ENCODE results near the gene GMPPA. TPM values are rescaled to one million over a fixed set of nuclear protein-coding genes. Genes with fewer than 3 reads are reported as not detected.

The GMPPA gene
- total RNA-seq, 4 donors from 2014 or later, result 5.4 to 29.9 (median 19.8) TPM

GRCh38 chr2:219545943-219546352 lies 47.3 kb downstream of the GMPPA start:
- intact Hi-C loops (cut with DNase I; ENCODE audit: low total_unique reads), result no loop called here
- TF ChIP-seq POLR2A (IDR thresholded peaks at IDR 0.05), result no peak
- TF ChIP-seq CTCF (IDR thresholded peaks at IDR 0.05), result no peak
- no peak overlapping the region for H3K4me3 ChIP-seq (ENCODE audit: low read depth, poor library complexity, severe bottlenecking)
- 68 to 74% methylated on average over 4 of the region's 4 CpGs for WGBS, 2 donors
- no peak for DNase-seq (ENCODE audit: low spot score in 2 of 2)

GRCh38 chr2:219547621-219548020 lies 48.9 kb downstream of the GMPPA start:
- intact Hi-C loops (cut with DNase I; ENCODE audit: low total_unique reads), result no loop called here
- no peak overlapping the region for H3K4me3 ChIP-seq (ENCODE audit: low read depth, poor library complexity, severe bottlenecking)
- TF ChIP-seq CTCF (IDR thresholded peaks at IDR 0.05) (no peak), POLR2A (IDR thresholded peaks at IDR 0.05) (no peak)
- WGBS, 2 donors, result 94 to 96% methylated on average over 17 to 26 of the region's 26 CpGs
- no peak for DNase-seq (ENCODE audit: low spot score in 2 of 2)

- H3K4me3 ChIP-seq (ENCODE audit: low read depth, poor library complexity, severe bottlenecking), result no peak overlapping the region
- DNase-seq (ENCODE audit: low spot score in 2 of 2), result no peak
- TF ChIP-seq CTCF (IDR thresholded peaks at IDR 0.05) (no peak), POLR2A (IDR thresholded peaks at IDR 0.05) (no peak)
- intact Hi-C loops (cut with DNase I; ENCODE audit: low total_unique reads), result no loop called here
- WGBS, 2 donors, result 92 to 93% methylated on average over 18 of the region's 18 CpGs
Measured at GRCh38 chr2:219548990-219549389, 50.3 kb downstream of the GMPPA start.

- WGBS, 2 donors, result 86% methylated on average over 5 to 9 of the region's 9 CpGs
- intact Hi-C loops (cut with DNase I; ENCODE audit: low total_unique reads), result loop anchor here (10.0 kb wide), 1 partner anchor 85 kb away; no protein-coding TSS in a partner anchor
- TF ChIP-seq POLR2A (IDR thresholded peaks at IDR 0.05), result no peak
- DNase-seq (ENCODE audit: low spot score in 2 of 2), result no peak
- no peak overlapping the region for H3K4me3 ChIP-seq (ENCODE audit: low read depth, poor library complexity, severe bottlenecking)
Measured at GRCh38 chr2:219549619-219550018, 50.9 kb downstream of the GMPPA start.

- 5 to 9% methylated on average over 22 to 43 of the region's 54 CpGs for WGBS, 2 donors
- intact Hi-C loops (cut with DNase I; ENCODE audit: low total_unique reads), result loop anchor here (10.0 kb wide), 1 partner anchor 83 kb away; no protein-coding TSS in a partner anchor
- TF ChIP-seq CTCF (IDR thresholded peaks at IDR 0.05) (no peak), POLR2A (IDR thresholded peaks at IDR 0.05) (no peak)
- peak overlapping the region; percentile 32 for H3K4me3 ChIP-seq (ENCODE audit: low read depth, poor library complexity, severe bottlenecking)
- no peak for DNase-seq (ENCODE audit: low spot score in 2 of 2)
Measured at GRCh38 chr2:219551441-219552381, 53.0 kb downstream of the GMPPA start.

- intact Hi-C loops (cut with DNase I; ENCODE audit: low total_unique reads), result loop anchor here (10.0 kb wide), 1 partner anchor 82 kb away; no protein-coding TSS in a partner anchor
- TF ChIP-seq CTCF (IDR thresholded peaks at IDR 0.05), result no peak
- TF ChIP-seq POLR2A (IDR thresholded peaks at IDR 0.05), result no peak
- 2 to 4% methylated on average over 47 to 51 of the region's 99 CpGs for WGBS, 2 donors
- H3K4me3 ChIP-seq (ENCODE audit: low read depth, poor library complexity, severe bottlenecking), result peak overlapping the region; percentile 32
- DNase-seq (ENCODE audit: low spot score in 2 of 2), result peak; percentile 75 to 97
Measured at GRCh38 chr2:219552382-219553167, 53.9 kb downstream of the GMPPA start.
